HEK293 (cell line): ENCODE measurements around the gene ITPR3.

ENCODE experiments used
- CTCF ChIA-PET: fragments of 350-600 bp; formaldehyde crosslinking; extraction: SDS; loops from one replicate; lab custom pipeline; 2021; ENCODE audit warnings: antibody characterized with exemption; lab: Yijun Ruan, JAX
- POLR2A ChIA-PET: fragments of 300-600 bp; formaldehyde crosslinking; extraction: SDS; loops from one replicate; lab custom pipeline; 2020; ENCODE audit warnings: antibody characterized with exemption, inconsistent platforms; lab: Yijun Ruan, JAX
- H3K27ac ChIP-seq: fragments of 200-500 bp; sonication (Bioruptor generic); 2 replicates; pipeline ENCODE4 v1.5.1; 2014; ENCODE audit warnings: low read depth, low read length, control low read depth, inconsistent platforms; ENCODE audit errors: extremely low read depth
- H3K36me3 ChIP-seq, 2 experiments: fragments of 200-500 bp in 1 of 2; sonication (Bioruptor generic) in 1 of 2; 1 replicate in 1 of 2; 2 replicates in 1 of 2; pipeline ENCODE4 v1.5.1; 2014 to 2017; ENCODE audit warnings: inconsistent platforms in 2 of 2, low read length in 2 of 2; ENCODE audit not compliant: control insufficient read depth in 2 of 2, insufficient read depth in 1 of 2
- H3K4me1 ChIP-seq: fragments of 200-500 bp; sonication (Bioruptor generic); 2 replicates; pipeline ENCODE4 v1.5.1; 2014; ENCODE audit warnings: mild to moderate bottlenecking, low read length, inconsistent platforms; ENCODE audit not compliant: control insufficient read depth, insufficient read depth
- H3K4me3 ChIP-seq: 2 replicates; pipeline ENCODE4 v1.5.1; 2011; ENCODE audit warnings: low read depth, mild to moderate bottlenecking, control low read depth, low read length, moderate library complexity
- H3K9me3 ChIP-seq: fragments of 200-500 bp; sonication (Bioruptor generic); 2 replicates; pipeline ENCODE4 v1.5.1; 2014; ENCODE audit warnings: low read depth, low read length, inconsistent platforms; ENCODE audit not compliant: control insufficient read depth, insufficient read depth
- BCL11B ChIP-seq: fragments of 450-650 bp; formaldehyde crosslinking; IDR thresholded peaks from 2 replicates; pipeline ENCODE4 v1.5.1; 2016; ENCODE audit warnings: low read depth, missing biosample characterization, missing genetic modification characterization
- FEZF1 ChIP-seq: fragments of 450-650 bp; formaldehyde crosslinking; IDR thresholded peaks from 2 replicates; pipeline ENCODE4 v1.5.1; 2016; ENCODE audit warnings: missing biosample characterization, missing genetic modification characterization
- MEIS1 ChIP-seq: sonication (generic); formaldehyde crosslinking; IDR thresholded peaks from 2 replicates; pipeline ENCODE4 v1.8.1; 2022; ENCODE audit warnings: missing genetic modification reagents, mild to moderate bottlenecking, borderline replicate concordance
- MZF1 ChIP-seq: fragments of 450-650 bp; formaldehyde crosslinking; IDR thresholded peaks from 2 replicates; pipeline ENCODE4 v1.5.1; 2017; ENCODE audit warnings: missing biosample characterization, missing genetic modification characterization, borderline replicate concordance
- REPIN1 ChIP-seq: fragments of 450-650 bp; formaldehyde crosslinking; IDR thresholded peaks from 2 replicates; pipeline ENCODE4 v1.5.1; 2017; ENCODE audit warnings: missing biosample characterization, missing genetic modification characterization, low read depth
- SETDB1 ChIP-seq: IDR thresholded peaks from one replicate; pipeline ENCODE4 v1.6.1; 2017; ENCODE audit warnings: mild to moderate bottlenecking, low read length, moderate library complexity, mixed read lengths; ENCODE audit not compliant: insufficient read length
- YY1 ChIP-seq: fragments of 450-650 bp; formaldehyde crosslinking; IDR thresholded peaks from 2 replicates; pipeline ENCODE4 v1.5.1; 2018; ENCODE audit warnings: missing biosample characterization, missing genetic modification characterization
- ZBTB20 ChIP-seq: fragments of 450-650 bp; formaldehyde crosslinking; IDR thresholded peaks from 2 replicates; pipeline ENCODE4 v1.5.1; 2016; ENCODE audit warnings: missing biosample characterization, missing genetic modification characterization
- ZNF10 ChIP-seq: fragments of 450-650 bp; formaldehyde crosslinking; IDR thresholded peaks from 2 replicates; pipeline ENCODE4 v1.5.1; 2017; ENCODE audit warnings: missing biosample characterization, missing genetic modification characterization
- ZNF112 ChIP-seq: fragments of 450-650 bp; formaldehyde crosslinking; IDR thresholded peaks from 2 replicates; pipeline ENCODE4 v1.5.0; 2017; ENCODE audit warnings: missing biosample characterization, missing genetic modification characterization
- ZNF114 ChIP-seq: fragments of 450-650 bp; formaldehyde crosslinking; IDR thresholded peaks from 2 replicates; pipeline ENCODE4 v1.5.0; 2017; ENCODE audit warnings: missing biosample characterization, missing genetic modification characterization
- ZNF132 ChIP-seq: fragments of 450-650 bp; formaldehyde crosslinking; IDR thresholded peaks from 2 replicates; pipeline ENCODE4 v1.5.1; 2017; ENCODE audit warnings: missing biosample characterization, missing genetic modification characterization, borderline replicate concordance
- ZNF133 ChIP-seq: fragments of 450-650 bp; formaldehyde crosslinking; IDR thresholded peaks from 2 replicates; pipeline ENCODE4 v1.5.1; 2016; ENCODE audit warnings: missing biosample characterization, missing genetic modification characterization
- ZNF146 ChIP-seq: fragments of 450-650 bp; formaldehyde crosslinking; IDR thresholded peaks from 2 replicates; pipeline ENCODE4 v1.5.1; 2016; ENCODE audit warnings: missing biosample characterization, missing genetic modification characterization
- ZNF311 ChIP-seq: fragments of 450-650 bp; formaldehyde crosslinking; IDR thresholded peaks from 2 replicates; pipeline ENCODE4 v1.5.1; 2017; ENCODE audit warnings: missing biosample characterization, missing genetic modification characterization, borderline replicate concordance
- ZNF366 ChIP-seq: fragments of 450-650 bp; formaldehyde crosslinking; conservative IDR thresholded peaks from 2 replicates; pipeline ENCODE4 v1.5.1; 2016; ENCODE audit warnings: missing biosample characterization, missing genetic modification characterization
- ZNF426 ChIP-seq: fragments of 450-650 bp; formaldehyde crosslinking; IDR thresholded peaks from 2 replicates; pipeline ENCODE4 v1.5.1; 2017; ENCODE audit warnings: missing biosample characterization, missing genetic modification characterization, mild to moderate bottlenecking, inconsistent platforms, moderate library complexity
- ZNF473 ChIP-seq: fragments of 450-650 bp; formaldehyde crosslinking; IDR thresholded peaks from 2 replicates; pipeline ENCODE4 v1.5.1; 2017; ENCODE audit warnings: missing biosample characterization, missing genetic modification characterization
- ZNF510 ChIP-seq: fragments of 450-650 bp; formaldehyde crosslinking; IDR thresholded peaks from 2 replicates; pipeline ENCODE4 v1.5.1; 2018; ENCODE audit warnings: mild to moderate bottlenecking, missing genetic modification characterization, missing biosample characterization; ENCODE audit not compliant: insufficient replicate concordance
- ZNF544 ChIP-seq: fragments of 450-650 bp; formaldehyde crosslinking; IDR thresholded peaks from 2 replicates; pipeline ENCODE4 v1.5.0; 2017; ENCODE audit warnings: missing biosample characterization, missing genetic modification characterization
- ZNF560 ChIP-seq: fragments of 450-650 bp; formaldehyde crosslinking; IDR thresholded peaks from 2 replicates; pipeline ENCODE4 v1.5.1; 2017; ENCODE audit warnings: missing biosample characterization, missing genetic modification characterization, borderline replicate concordance
- ZNF624 ChIP-seq: fragments of 450-650 bp; formaldehyde crosslinking; IDR thresholded peaks from 2 replicates; pipeline ENCODE4 v1.5.1; 2017; ENCODE audit warnings: missing biosample characterization, missing genetic modification characterization
- ZNF626 ChIP-seq: fragments of 450-650 bp; sonication (Bioruptor Pico); formaldehyde crosslinking; IDR thresholded peaks from 2 replicates; pipeline ENCODE4 v1.5.1; 2018; ENCODE audit warnings: missing biosample characterization, missing genetic modification characterization, inconsistent platforms
- ZNF658 ChIP-seq: fragments of 450-650 bp; formaldehyde crosslinking; IDR thresholded peaks from 2 replicates; pipeline ENCODE4; 2016; ENCODE audit warnings: missing biosample characterization, missing genetic modification characterization
- ZNF704 ChIP-seq: fragments of 450-650 bp; formaldehyde crosslinking; IDR thresholded peaks from 2 replicates; pipeline ENCODE4 v1.5.1; 2016; ENCODE audit warnings: missing biosample characterization, missing genetic modification characterization
- ZNF777 ChIP-seq: fragments of 450-650 bp; formaldehyde crosslinking; IDR thresholded peaks from 2 replicates; pipeline ENCODE4 v1.5.1; 2017; ENCODE audit warnings: missing biosample characterization, missing genetic modification characterization, borderline replicate concordance
- ZNF791 ChIP-seq: fragments of 450-650 bp; formaldehyde crosslinking; IDR thresholded peaks from 2 replicates; pipeline ENCODE4 v1.5.1; 2016; ENCODE audit warnings: missing biosample characterization, missing genetic modification characterization
- ZNF837 ChIP-seq: fragments of 450-650 bp; formaldehyde crosslinking; IDR thresholded peaks from 2 replicates; pipeline ENCODE4 v1.5.1; 2016; ENCODE audit warnings: missing biosample characterization, missing genetic modification characterization
- ZSCAN30 ChIP-seq: fragments of 450-650 bp; IDR thresholded peaks from 2 replicates; pipeline ENCODE4 v1.5.1; 2018; ENCODE audit warnings: missing biosample characterization, mild to moderate bottlenecking, missing genetic modification characterization, moderate library complexity
- TF ChIP-seq, protein P1 (sequence below): fragments of 450-650 bp; formaldehyde crosslinking; IDR thresholded peaks from 2 replicates; pipeline ENCODE4 v1.5.1; 2017; ENCODE audit warnings: missing biosample characterization, missing genetic modification characterization
- TF ChIP-seq, protein P2 (sequence below): fragments of 450-650 bp; formaldehyde crosslinking; IDR thresholded peaks from 2 replicates; pipeline ENCODE4 v1.5.1; 2016; ENCODE audit warnings: missing biosample characterization, missing genetic modification characterization
- TF ChIP-seq, protein P3 (sequence below): fragments of 450-650 bp; formaldehyde crosslinking; IDR thresholded peaks from 2 replicates; pipeline ENCODE4 v1.5.1; 2017; ENCODE audit warnings: missing biosample characterization, missing genetic modification characterization

The ITPR3 gene

DNA sequence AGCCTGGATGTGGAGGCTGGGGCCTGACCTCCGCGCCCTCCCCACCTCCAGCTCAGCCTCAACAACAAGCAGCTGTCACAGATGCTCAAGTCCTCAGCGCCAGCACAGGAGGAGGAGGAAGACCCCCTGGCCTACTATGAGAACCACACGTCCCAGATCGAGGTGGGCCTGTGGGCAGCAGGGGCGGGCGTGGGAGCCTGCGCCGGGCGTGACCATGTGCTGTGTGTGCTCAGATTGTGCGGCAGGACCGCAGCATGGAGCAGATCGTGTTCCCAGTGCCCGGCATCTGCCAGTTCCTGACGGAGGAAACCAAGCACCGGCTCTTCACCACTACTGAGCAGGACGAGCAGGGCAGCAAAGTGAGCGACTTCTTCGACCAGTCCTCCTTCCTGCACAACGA is 66.9 kb downstream of the ITPR3 start:
- Histone ChIP-seq H3K9me3 (no peaks in the 10 kb centered on the region), H3K4me3 (no peak overlapping the region), H3K36me3 (peaks cover 4 to 84% of the 10 kb centered on the region in 2 experiments; a peak in 2 of 3 replicates), H3K27ac (no peak overlapping the region), H3K4me1 (no peaks in the 10 kb centered on the region)
- TF ChIP-seq ZNF704 (tag by site-specific recombination) = no peak
- TF ChIP-seq ZNF112 (tag by site-specific recombination) = no peak
- TF ChIP-seq, protein P1, sequence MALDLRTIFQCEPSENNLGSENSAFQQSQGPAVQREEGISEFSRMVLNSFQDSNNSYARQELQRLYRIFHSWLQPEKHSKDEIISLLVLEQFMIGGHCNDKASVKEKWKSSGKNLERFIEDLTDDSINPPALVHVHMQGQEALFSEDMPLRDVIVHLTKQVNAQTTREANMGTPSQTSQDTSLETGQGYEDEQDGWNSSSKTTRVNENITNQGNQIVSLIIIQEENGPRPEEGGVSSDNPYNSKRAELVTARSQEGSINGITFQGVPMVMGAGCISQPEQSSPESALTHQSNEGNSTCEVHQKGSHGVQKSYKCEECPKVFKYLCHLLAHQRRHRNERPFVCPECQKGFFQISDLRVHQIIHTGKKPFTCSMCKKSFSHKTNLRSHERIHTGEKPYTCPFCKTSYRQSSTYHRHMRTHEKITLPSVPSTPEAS (tag by site-specific recombination) = no peak
- no peak for TF ChIP-seq ZNF624 (tag by site-specific recombination)
- no peak for TF ChIP-seq ZNF132 (tag by site-specific recombination)
- TF ChIP-seq ZNF146 = no peak
- no peak for TF ChIP-seq ZNF473 (tag by site-specific recombination)
- no peak for TF ChIP-seq ZNF510 (tag by site-specific recombination)
- TF ChIP-seq ZNF10 (tag by site-specific recombination) = no peak; the same call in 1 of the 2 replicates
- TF ChIP-seq REPIN1 = no peak
- TF ChIP-seq ZNF560 (tag by site-specific recombination) = no peak
- TF ChIP-seq ZNF366 (tag by site-specific recombination) = no peak
- no peak for TF ChIP-seq ZNF133 (tag by site-specific recombination)
- no peak for TF ChIP-seq ZNF114 (tag by site-specific recombination)
- no peak for TF ChIP-seq ZNF311 (tag by site-specific recombination)
- CTCF ChIA-PET = interaction anchor here (0.6 kb wide), 1 partner anchor 35 kb away, joined by 4 read pairs; no protein-coding TSS in a partner anchor
- POLR2A ChIA-PET = interaction anchor here (0.6 kb wide), 1 partner anchor 82 kb away, joined by 4 read pairs; no protein-coding TSS in a partner anchor

- H3K9me3 ChIP-seq = no peaks in the 10 kb centered on the region
- peaks cover 4 to 84% of the 10 kb centered on the region in 2 experiments; a peak in 2 of 3 replicates for H3K36me3 ChIP-seq
- no peak overlapping the region for H3K4me3 ChIP-seq
- no peak overlapping the region for H3K27ac ChIP-seq
- ChIA-PET CTCF (interaction anchor here (0.6 to 3.9 kb wide), 2 partner anchors 13 to 36 kb away, joined by 4 to 29 read pairs; no protein-coding TSS in a partner anchor), POLR2A (interaction anchor here (0.6 kb wide), 1 partner anchor 82 kb away, joined by 4 read pairs; no protein-coding TSS in a partner anchor)
- H3K4me1 ChIP-seq = no peaks in the 10 kb centered on the region
- TF ChIP-seq ZNF626 (tag by site-specific recombination) (no peak), YY1 (no peak), ZNF777 (tag by site-specific recombination) (no peak), SETDB1 (no peak), ZSCAN30 (no peak), MEIS1 (CRISPR knock-in tag) (no peak), ZNF658 (tag by site-specific recombination) (no peak), ZNF837 (no peak), MZF1 (tag by site-specific recombination) (no peak), ZNF426 (no peak), ZNF544 (tag by site-specific recombination) (no peak), FEZF1 (tag by site-specific recombination) (no peak), BCL11B (tag by site-specific recombination) (no peak), ZBTB20 (no peak), ZNF791 (tag by site-specific recombination) (no peak)
- TF ChIP-seq, protein P2, sequence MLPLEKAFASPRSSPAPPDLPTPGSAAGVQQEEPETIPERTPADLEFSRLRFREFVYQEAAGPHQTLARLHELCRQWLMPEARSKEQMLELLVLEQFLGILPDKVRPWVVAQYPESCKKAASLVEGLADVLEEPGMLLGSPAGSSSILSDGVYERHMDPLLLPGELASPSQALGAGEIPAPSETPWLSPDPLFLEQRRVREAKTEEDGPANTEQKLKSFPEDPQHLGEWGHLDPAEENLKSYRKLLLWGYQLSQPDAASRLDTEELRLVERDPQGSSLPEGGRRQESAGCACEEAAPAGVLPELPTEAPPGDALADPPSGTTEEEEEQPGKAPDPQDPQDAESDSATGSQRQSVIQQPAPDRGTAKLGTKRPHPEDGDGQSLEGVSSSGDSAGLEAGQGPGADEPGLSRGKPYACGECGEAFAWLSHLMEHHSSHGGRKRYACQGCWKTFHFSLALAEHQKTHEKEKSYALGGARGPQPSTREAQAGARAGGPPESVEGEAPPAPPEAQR (tag by site-specific recombination) = no peak
- TF ChIP-seq, protein P3, sequence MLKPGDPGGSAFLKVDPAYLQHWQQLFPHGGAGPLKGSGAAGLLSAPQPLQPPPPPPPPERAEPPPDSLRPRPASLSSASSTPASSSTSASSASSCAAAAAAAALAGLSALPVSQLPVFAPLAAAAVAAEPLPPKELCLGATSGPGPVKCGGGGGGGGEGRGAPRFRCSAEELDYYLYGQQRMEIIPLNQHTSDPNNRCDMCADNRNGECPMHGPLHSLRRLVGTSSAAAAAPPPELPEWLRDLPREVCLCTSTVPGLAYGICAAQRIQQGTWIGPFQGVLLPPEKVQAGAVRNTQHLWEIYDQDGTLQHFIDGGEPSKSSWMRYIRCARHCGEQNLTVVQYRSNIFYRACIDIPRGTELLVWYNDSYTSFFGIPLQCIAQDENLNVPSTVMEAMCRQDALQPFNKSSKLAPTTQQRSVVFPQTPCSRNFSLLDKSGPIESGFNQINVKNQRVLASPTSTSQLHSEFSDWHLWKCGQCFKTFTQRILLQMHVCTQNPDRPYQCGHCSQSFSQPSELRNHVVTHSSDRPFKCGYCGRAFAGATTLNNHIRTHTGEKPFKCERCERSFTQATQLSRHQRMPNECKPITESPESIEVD (tag by site-specific recombination) = no peak
Observed at GRCh38 chr6:33688451-33689147, 67.5 kb downstream of the ITPR3 start.
